NCI-H146 (cell line): Measurements from ENCODE around the gene MFAP4.
"Not testable (repeated sequence)": the region's sequence is repeated elsewhere in the genome, so short reads cannot be mapped to it uniquely, and the experiment has no call there.

Experiments
- DNase-seq: peaks from one replicate; lab custom pipeline; 2025; lab: John Stamatoyannopoulos, UW

MFAP4 gene

GRCh38 chr17:19370493-19370960 lies 16.5 kb downstream of the MFAP4 start:
- DNase-seq: no peak

DNA sequence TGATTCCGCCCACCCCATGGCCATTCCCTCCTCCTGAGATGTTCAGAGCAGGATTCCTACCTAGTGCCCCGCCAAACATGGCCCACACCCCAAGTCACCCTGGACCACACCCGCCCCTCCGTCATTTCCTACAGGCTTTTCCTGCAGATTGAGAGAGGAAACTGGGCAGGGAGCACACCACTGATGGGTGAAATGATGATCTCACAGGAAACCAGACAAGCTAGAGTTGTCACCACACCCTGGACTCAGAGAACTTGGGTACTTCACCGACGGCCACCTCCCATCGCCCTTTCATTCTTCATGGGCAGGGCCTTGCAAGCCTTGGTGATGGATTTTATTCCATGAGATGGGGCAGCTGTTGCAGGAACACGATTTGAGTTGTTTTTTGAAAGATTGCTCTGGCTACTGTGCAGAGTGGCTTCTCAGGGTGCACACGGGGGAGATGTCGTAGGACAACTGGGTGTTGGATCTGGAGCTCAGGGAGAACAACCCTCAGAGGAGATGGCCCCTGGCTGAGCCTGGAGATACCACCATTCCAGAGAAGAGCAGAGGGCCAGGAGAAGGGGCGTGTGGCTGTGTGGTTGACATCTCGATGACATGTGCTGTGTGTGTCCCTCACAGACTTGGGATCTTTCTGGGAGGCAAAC lies 17.0 kb downstream of the MFAP4 start:
- DNase-seq: no peak

GRCh38 chr17:19369107-19369778 lies 17.7 kb downstream of the MFAP4 start:
- DNase-seq: no peak

- no peak for DNase-seq
These were observed 18.8 kb downstream of the MFAP4 start for GRCh38 chr17:19368229-19368628.

DNA sequence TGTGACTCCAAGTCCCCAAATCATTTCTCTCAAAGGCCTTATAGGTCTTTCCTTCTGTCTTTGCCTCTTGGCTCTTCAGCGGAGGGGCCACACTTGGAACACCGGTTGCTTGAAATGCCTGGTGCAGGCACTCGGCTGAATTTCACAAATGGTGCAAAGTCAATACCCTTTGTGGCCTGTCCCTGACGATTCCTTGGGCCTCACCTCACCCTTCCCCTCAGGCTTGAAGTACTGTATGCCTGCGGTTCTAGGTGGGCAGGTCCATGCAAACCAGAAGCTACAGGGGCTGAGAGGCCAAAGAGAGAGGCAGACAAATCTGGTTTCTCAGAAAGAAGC lies 20.4 kb downstream of the MFAP4 start:
- DNase-seq: no peak

- DNase-seq: no peak
These were observed 21.0 kb downstream of the MFAP4 start for GRCh38 chr17:19365833-19366636.

DNA sequence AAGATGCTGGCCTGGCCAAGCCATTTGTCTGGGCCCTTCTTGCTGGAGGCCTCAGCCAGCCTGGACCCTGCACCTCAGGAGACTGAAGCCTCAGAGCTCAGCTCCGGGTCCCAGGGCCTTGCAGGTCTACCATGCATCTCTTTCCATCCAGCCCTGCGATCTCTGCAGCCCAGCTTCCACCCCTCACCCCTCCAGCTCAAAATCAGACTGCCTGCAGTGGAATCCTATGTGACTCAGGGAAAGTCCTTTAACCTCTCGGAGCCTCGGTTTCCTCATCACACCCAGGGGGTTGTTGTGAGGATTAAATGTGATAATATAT lies 21.5 kb downstream of the MFAP4 start:
- DNase-seq: no peak

DNA sequence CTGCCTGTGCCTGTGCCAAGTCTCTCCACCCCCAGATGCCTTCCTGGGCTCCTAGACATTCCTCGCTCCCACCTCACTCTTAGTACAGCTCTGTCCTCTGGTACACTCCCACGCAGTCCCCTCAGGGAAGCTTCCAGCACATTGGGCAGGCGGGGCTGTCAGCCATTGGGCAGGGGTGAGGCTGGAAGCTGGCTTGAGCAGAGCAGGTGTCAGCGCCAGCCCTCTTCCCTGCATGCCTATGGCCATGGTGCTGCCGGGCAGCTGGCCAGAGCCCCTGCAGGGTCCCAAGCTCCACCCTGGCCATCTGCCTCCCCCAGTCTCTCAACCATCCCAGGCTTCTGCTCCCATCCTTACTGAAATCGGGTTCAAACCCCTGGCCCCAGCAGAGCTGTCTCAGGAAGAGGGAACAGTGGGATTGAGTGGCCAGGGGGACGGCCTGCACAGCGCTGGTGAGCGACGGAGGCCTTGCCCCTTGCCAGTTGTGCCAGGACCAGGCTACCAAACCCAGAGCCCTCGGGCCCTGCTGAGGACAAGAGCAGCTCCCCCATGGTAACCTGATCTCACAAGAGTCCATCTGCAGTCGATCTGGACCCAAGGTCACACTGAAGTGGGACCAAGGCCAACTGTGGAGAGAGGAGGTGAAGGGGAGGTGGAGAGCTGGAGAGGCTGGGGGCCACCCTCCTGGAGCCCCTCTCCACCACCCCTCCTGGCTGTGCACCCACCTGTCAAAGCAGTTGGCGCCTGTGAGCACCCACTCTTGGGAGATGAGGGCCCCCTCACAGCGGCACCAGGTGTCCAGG lies 22.1 kb downstream of the MFAP4 start:
- peak; percentile 65 for DNase-seq

GRCh38 chr17:19363460-19364035 lies 23.4 kb downstream of the MFAP4 start:
- no peak for DNase-seq

- no peak for DNase-seq
These were observed 23.9 kb downstream of the MFAP4 start for GRCh38 chr17:19363114-19363438.

DNA sequence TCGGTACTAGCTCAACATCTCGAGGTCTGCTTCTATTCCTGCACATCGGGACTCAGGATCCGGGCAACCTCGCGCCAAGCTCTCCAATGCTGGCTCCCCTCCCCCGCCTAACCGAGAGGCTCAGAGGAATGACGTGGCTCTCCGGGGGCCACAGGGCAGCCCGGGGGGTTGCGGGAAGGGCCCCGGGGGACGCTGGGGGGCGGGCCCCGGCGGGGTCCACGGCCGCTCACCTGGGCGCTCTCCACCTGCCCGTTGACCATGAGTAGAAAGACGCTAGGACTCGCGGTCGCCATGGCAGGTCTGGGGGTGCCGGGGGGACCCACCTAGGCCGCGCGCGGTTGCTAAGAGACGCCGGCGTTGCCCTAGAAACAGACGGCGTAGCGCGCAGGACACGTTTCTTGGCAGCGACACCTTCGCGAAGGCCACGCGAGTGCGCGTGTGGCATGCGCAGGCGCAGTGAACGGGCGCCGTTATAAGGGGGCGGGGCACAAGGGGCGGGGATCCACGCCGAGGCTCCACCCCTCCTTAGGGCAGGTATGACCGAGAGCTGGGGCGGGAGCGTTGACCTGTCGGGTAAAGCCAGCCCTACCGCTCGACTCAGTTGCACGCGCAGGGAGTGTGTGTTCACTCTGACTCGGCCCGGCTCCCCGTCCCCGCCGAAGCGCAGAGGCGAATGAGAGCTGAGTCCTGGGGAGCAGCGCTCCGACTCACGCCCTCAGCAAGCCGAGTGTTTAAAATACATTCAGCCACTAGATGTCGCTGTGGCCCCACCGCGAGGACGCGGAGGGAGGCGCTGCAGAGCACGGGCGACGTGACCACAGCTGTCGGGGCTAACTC lies 24.5 kb downstream of the MFAP4 start, which contains the start of gene B9D1:
Gene B9D1 (minus strand): TSS at position 447 of the 837 bp plus-strand sequence. CDS start 154 bp downstream, at position 293.
- peak; percentile 93 for DNase-seq

DNA sequence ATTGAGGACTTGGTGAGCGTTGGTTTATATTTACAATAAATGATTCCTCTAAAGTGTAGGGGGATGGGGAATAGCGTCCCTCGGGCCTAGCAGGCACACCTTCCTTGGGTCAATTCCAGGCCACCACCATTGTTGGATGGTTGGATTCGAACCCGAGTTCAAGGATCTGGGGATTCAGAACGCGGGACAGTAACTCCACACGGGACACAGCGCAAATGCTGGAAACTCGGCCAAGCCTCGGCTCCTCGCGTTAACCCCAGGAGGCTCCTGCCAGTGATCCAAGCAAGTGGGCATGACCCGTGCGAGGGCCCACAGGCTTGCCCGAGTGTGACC lies 25.1 kb downstream of the MFAP4 start:
- no peak for DNase-seq

- DNase-seq: no peak
These were observed 25.7 kb downstream of the MFAP4 start for GRCh38 chr17:19361326-19361725.

DNA sequence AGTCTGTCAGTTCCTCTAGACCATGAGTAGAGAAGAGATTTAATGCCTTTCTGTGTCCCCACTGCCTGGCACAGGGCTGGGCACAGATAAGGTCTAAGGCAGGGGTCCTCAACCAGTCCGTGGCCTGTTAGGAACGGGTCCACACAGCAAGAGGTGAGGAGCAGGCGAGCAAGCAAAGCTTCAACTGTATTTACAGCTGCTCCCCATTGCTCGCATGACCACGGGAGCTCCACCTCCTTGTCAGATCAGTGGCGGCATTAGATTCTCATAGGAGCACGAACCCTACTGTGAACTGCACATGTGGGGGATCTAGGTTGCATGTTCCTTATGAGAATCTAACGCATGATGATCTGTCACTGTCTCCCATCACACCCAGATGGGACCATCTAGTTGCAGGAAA lies 26.2 kb downstream of the MFAP4 start:
- no peak for DNase-seq

GRCh38 chr17:19359856-19360255 lies 27.1 kb downstream of the MFAP4 start:
- DNase-seq: no peak

DNA sequence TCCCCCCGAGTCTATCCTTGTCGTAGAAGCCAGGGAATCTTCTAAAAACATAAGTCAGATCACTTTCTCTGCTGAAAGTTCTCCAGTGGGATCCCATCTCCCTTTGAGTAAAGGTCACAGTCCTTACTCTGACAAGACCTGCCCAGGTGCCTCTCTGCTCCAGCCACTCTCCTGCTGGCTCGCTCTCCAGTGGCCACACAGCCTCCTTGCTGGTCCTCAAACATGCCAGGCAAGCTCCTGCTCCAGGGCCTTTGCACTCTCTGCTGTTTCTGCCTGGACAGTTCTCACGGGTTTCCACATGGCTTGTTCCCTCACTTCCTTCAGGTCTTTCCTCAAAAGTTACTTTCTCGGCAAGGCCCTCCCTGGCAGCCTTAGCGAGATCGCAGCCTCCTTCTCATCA lies 27.8 kb downstream of the MFAP4 start:
- DNase-seq: no peak

DNA sequence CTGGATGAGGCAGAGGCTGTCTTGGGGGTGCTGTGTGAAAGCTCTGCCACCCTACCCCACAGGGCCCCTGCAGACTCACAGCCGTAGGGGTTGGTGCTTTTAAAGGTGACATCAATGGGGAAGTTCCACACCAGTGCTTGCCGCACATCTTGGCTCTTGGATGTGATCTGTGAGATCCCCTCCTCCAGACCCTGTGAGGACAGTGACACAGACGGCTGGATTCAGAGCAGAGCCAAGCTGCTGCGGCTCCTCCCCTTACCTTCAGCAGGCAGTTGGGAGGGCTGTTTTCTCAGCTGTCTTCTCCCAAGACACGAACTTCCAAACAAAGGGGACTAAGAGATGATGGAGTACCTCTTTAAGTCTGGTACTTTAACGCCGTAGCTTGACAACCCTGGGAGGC lies 29.2 kb downstream of the MFAP4 start:
- no peak for DNase-seq

GRCh38 chr17:19357351-19357750 lies 29.6 kb downstream of the MFAP4 start:
- no peak for DNase-seq

GRCh38 chr17:19354748-19355147 lies 32.2 kb downstream of the MFAP4 start:
- DNase-seq: no peak

- not testable (repeated sequence) for DNase-seq
These were observed 33.6 kb downstream of the MFAP4 start for GRCh38 chr17:19353401-19353800.

DNA sequence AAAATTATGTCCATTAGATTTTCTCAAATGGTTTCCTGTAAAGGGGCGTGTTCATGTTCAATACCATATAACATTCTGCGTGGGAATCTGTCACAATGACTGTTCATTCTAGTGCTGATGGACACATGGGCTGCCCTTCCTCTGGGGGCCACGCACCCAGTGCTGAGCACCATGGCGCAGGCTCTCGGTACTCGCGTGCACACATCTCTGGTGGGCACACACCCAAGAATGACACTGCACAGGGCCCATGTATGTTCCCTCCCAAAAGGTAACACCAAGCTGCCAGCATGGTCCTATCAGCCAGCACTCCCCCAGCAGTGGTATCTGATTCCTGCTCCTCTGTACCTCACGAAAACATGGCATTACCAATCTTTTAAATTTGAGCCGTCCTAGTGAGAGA lies 38.2 kb downstream of the MFAP4 start:
- DNase-seq: no peak
